Skeletal muscle satellite cell (primary cell): Measurements from ENCODE around the gene ACVR1B.

Experiments
- H3K27me3 ChIP-seq: 2 replicates; pipeline ENCODE4 v1.7.0; 2013; ENCODE audit warnings: low read length; ENCODE audit not compliant: control insufficient read depth, insufficient read depth
- H3K36me3 ChIP-seq: 2 replicates; pipeline ENCODE4 v1.7.0; 2013; ENCODE audit warnings: mild to moderate bottlenecking, control low read depth, low read length; ENCODE audit not compliant: insufficient read depth
- H3K4me1 ChIP-seq: 2 replicates; pipeline ENCODE4 v1.7.0; 2013; ENCODE audit warnings: low read length; ENCODE audit not compliant: control insufficient read depth, insufficient read depth
- H3K4me2 ChIP-seq: 2 replicates; pipeline ENCODE4 v1.7.0; 2013; ENCODE audit warnings: mild to moderate bottlenecking, low read length
- H3K4me3 ChIP-seq: 2 replicates; pipeline ENCODE4 v1.7.0; 2013; ENCODE audit warnings: low read length
- H3K9ac ChIP-seq: 2 replicates; pipeline ENCODE4 v1.7.0; 2013; ENCODE audit warnings: mild to moderate bottlenecking, low read depth, low read length, moderate library complexity
- H3K9me3 ChIP-seq: replicated peaks from 2 replicates; pipeline ENCODE4 v1.7.0; 2013; ENCODE audit warnings: mild to moderate bottlenecking, control low read depth, low read length

The ACVR1B gene

DNA sequence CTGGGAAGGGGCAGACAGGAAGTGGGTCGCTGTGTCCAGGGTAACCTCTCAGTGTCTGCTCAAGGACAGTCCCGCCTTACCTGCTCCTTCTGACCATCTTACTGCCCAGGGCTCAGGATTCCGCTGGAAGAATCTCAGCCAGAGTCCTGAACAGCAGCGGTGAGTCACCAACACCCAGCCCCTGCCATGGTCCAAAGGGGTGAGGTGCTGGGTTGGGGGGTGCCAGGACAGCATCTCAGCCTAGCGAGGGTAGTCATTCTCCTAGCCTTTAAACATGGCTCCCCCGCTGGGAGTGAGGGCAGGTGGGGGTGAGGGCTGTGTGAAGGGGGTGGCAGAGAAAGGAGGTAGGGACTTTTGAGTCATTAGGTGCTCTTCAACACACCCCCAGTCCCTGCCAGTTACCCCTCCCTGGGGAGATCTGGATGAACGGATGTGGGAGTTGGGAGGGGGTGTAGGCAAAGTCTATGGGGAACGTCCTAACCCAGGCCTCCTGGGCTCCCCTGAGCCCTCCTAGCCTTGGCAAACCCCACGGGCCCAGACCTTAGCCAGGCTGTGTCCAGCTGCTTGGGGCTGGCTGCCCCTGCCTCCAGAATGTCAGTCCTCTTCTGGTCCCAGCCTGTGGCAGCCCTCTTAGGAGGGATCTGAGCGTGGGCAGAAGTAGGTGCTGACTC is 57.7 kb downstream of the ACVR1B start:
- Histone ChIP-seq H3K9ac (no peak overlapping the region), H3K4me3 (no peak overlapping the region), H3K27me3 (peaks cover 15% of the 10 kb centered on the region), H3K4me2 (no peak overlapping the region), H3K9me3 (no peaks in the 10 kb centered on the region), H3K4me1 (peaks cover 30% of the 10 kb centered on the region), H3K36me3 (no peaks in the 10 kb centered on the region)

DNA sequence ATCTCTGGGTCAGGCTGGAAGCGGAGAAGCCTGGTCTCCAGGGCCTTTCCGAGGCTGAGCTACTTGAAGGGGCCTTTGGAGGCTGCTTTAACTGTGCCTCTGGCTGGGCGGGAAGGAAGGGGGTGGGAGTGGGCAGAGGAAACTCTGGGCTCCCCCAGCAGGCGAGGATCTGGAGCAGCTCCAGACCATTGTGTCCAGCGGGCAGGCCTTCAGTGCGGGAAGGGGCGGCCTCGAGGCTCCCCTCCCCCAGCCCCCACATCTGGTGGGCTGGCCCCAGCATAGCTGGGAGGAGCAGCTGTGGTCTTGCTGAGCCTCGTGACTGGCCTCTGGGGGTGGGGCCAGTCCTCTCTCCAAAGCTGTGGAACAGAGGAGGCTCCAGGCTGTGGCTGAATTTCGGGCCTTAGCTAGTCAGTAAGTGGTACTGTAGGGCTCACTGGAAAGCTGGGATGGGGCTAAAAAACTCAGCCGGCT is 58.7 kb downstream of the ACVR1B start:
- H3K9ac ChIP-seq: peak overlapping the region; percentile 45
- H3K4me3 ChIP-seq: peak overlapping the region; percentile 7
- peaks cover 30% of the 10 kb centered on the region for H3K4me1 ChIP-seq

DNA sequence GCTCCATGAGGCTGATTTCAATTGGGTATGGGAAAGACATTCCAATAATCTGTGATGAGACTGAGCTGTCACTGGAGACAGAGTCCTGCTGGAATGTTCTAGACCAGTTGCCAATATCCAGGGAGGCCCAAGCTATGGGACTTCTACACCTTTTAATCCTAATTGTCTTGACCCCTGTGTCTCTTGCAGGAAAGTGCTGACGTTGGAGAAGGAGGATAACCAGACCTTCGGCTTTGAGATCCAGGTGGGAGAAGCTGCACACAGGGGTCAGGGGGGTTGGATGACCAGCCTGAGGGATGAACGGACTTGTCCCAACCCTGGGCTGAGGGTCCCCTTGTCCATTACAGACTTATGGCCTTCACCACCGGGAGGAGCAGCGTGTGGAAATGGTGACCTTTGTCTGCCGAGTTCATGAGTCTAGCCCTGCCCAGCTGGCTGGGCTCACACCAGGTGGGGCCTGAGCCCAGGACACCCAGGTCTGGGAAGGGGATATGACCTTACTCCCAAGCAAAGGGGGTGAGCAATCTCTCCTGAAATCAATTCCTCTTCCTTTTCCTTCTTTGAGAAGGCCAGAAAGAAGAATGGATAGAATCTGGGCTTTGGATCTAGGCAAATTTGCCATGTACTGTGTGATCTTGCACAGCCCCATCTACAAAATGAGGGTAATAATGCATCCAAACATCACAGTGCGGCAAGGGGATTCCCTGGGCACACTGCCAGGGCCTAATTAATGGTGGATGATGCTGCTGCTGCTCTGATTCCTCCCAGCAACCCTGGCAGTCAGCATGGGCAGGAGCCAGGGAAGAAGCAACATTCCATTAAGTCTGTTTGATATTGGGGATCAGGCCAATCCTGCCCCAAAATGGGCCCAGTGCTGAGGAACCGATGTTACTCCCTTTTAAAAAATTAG is 59.4 kb downstream of the ACVR1B start:
- H3K4me1 ChIP-seq: peaks cover 30% of the 10 kb centered on the region
- H3K4me3 ChIP-seq: peak overlapping the region; percentile 7
- H3K9me3 ChIP-seq: no peaks in the 10 kb centered on the region
- peak overlapping the region; percentile 28 for H3K4me2 ChIP-seq
- H3K27me3 ChIP-seq: peaks cover 11% of the 10 kb centered on the region
- no peaks in the 10 kb centered on the region for H3K36me3 ChIP-seq
- peak overlapping the region; percentile 45 for H3K9ac ChIP-seq

More for the DNA sequence above, 58.7 kb downstream of the ACVR1B start:
- H3K27me3 ChIP-seq: peaks cover 15% of the 10 kb centered on the region
- peak overlapping the region; percentile 28 for H3K4me2 ChIP-seq
- no peaks in the 10 kb centered on the region for H3K36me3 ChIP-seq
- H3K9me3 ChIP-seq: no peaks in the 10 kb centered on the region

DNA sequence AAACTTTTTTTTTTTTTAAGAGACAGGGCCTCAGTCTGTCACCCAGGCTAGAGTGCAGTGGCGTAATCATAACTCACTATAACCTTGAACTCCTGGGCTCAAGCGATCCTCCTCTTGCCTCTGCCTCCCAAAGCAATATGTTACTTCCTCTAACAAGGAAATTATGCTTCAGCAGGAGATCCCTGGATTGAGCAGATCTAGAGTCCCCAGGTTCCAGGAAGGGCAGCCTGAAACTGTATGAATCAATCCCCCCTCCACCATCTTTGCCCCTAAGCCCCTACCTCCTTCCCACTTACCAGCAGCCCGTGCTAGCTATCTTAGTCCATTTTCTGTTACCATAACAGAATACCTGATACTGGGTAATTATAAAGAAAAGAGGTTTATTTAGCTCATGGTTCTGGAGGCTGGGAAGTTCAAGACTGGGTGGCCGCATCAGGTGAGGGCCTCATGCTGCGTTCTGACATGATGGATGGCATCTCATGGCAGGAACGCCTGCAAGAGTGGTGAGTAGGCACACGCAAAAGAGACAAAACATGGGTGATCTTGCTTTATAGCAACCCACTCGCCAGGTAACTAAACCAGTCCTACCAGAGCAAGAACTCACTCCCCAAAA is 60.2 kb downstream of the ACVR1B start:
- Histone ChIP-seq H3K9me3 (no peaks in the 10 kb centered on the region), H3K4me3 (no peak overlapping the region), H3K36me3 (no peaks in the 10 kb centered on the region), H3K4me1 (peaks cover 28% of the 10 kb centered on the region), H3K4me2 (no peak overlapping the region), H3K9ac (no peak overlapping the region), H3K27me3 (peaks cover 5% of the 10 kb centered on the region)

DNA sequence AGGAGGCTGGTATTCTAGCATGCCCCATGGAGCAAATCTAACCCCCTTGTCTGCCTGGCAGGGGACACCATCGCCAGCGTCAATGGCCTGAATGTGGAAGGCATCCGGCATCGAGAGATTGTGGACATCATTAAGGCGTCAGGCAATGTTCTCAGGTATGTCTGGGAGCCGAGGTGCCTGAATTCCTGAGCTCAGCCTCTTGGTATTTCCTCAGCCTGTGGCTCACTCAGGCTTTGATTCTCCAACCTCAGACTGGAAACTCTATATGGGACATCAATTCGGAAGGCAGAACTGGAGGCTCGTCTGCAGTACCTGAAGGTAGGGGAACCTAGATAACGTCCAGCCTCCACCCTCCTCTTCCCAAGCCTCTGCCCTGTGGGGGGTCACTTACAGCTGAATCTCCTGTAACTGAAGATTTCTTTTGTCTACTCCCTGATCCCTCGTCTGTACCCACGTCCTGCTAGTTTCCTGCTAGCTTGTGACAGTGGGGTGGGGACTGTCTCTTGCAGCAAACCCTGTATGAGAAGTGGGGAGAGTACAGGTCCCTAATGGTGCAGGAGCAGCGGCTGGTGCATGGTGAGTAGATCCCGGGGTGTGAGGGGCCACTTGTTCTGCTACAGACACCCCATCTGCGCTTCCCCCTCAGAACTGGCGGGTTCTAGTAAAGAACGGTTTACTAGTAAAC is 62.3 kb downstream of the ACVR1B start:
- no peak overlapping the region for H3K9ac ChIP-seq
- H3K9me3 ChIP-seq: no peaks in the 10 kb centered on the region
- H3K4me3 ChIP-seq: no peak overlapping the region
- H3K4me1 ChIP-seq: peaks cover 19% of the 10 kb centered on the region
- no peaks in the 10 kb centered on the region for H3K27me3 ChIP-seq
- no peak overlapping the region for H3K4me2 ChIP-seq
- H3K36me3 ChIP-seq: no peaks in the 10 kb centered on the region

DNA sequence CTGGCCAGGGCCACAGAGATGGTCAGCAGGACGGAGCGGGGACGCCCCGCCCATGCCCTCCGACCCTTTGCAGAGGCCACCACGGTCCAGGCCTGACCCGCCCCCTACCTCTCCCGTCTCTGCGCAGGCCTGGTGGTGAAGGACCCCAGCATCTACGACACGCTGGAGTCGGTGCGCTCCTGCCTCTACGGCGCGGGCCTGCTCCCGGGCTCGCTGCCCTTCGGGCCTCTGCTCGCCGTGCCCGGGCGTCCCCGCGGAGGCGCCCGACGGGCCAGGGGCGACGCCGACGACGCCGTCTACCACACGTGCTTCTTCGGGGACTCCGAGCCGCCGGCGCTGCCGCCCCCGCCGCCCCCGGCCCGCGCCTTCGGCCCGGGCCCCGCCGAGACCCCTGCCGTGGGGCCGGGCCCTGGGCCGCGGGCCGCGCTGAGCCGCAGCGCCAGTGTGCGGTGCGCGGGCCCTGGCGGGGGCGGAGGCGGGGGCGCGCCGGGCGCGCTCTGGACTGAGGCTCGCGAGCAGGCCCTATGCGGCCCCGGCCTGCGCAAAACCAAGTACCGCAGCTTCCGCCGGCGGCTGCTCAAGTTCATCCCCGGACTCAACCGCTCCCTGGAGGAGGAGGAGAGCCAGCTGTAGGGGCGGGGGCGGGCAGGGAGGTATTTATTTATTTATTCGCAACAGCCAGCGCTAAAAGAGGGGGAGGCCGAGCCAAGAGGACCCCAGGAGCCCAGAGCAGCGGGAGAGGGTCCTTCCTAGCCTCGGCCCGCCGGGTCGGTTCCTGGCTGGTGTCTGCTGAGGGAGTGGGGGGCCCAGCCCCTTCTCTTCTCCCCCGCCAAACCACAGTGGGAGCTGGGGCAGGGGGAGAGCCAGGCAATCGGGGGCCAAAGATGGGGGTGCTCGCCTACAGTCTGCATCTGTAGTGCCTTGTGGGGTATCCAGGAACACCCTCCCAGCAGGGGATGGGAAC is 63.4 kb downstream of the ACVR1B start:
- H3K4me3 ChIP-seq: no peak overlapping the region
- peaks cover 12% of the 10 kb centered on the region for H3K4me1 ChIP-seq
- no peak overlapping the region for H3K9ac ChIP-seq
- H3K9me3 ChIP-seq: no peaks in the 10 kb centered on the region
- H3K36me3 ChIP-seq: no peaks in the 10 kb centered on the region
- no peaks in the 10 kb centered on the region for H3K27me3 ChIP-seq
- H3K4me2 ChIP-seq: no peak overlapping the region

DNA sequence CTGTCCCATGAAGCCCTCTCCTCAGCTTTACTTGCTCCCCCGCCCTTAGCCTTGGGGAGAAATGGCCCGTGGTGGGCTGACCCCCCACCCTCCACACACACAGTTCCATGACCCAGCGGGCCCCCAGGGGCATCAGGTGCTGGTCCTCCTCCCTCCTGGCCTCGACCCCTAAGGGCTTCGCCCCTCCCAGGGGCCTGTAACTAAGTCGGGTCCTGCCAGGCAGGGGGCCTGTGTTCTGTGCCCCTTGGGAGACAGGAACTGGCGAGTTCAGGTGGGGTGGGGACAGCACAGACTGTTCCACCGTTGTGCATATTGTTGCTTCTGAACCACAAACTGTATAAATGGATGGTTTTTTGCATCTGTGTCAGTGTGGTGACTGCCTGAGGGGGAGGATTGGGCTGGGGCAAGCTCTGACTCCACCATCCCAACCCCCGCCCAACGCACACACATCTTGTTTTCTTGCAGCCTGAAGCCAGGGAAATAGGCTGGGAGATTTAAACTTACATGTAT is 64.1 kb downstream of the ACVR1B start:
- Histone ChIP-seq H3K9me3 (no peaks in the 10 kb centered on the region), H3K4me2 (no peak overlapping the region), H3K4me1 (peaks cover 5% of the 10 kb centered on the region), H3K4me3 (no peak overlapping the region), H3K36me3 (no peaks in the 10 kb centered on the region), H3K27me3 (no peaks in the 10 kb centered on the region), H3K9ac (no peak overlapping the region)

DNA sequence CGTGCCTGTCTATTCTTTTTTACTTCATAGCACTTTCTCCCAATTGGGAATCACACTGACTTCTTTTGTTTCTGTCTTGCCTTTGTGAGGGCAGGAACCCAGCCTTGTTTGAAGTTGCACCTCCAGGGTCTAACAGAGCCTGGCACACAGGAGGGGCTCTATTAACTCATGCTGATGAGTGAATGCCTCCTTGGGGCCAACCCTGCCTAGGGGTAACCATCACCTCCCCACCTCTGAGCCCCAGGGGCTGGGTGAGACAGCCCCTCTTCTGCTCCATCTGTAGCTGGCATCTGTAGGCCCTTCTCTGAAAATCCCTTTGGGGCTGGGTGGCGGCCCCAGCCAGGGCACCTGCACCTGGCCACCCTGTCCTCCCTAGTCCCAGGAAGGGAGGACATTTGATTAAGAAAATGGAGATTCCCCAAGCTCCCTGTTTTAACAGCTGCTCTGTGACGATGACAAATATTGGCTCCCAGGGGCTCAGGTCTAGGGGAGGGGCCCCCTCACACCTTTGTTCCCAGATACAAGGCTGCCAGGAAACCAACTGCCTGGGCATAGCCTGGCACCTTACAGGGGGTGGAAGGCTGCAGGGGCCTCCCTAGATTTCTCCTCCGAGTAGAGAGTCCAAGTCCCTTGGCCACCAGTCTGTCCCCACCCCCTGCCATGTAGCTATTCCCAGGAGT is 67.1 kb downstream of the ACVR1B start:
- no peaks in the 10 kb centered on the region for H3K36me3 ChIP-seq
- H3K4me2 ChIP-seq: no peak overlapping the region
- H3K9ac ChIP-seq: no peak overlapping the region
- H3K4me3 ChIP-seq: no peak overlapping the region
- H3K27me3 ChIP-seq: peaks cover 3% of the 10 kb centered on the region
- H3K9me3 ChIP-seq: no peaks in the 10 kb centered on the region
- peaks cover 3% of the 10 kb centered on the region for H3K4me1 ChIP-seq

DNA sequence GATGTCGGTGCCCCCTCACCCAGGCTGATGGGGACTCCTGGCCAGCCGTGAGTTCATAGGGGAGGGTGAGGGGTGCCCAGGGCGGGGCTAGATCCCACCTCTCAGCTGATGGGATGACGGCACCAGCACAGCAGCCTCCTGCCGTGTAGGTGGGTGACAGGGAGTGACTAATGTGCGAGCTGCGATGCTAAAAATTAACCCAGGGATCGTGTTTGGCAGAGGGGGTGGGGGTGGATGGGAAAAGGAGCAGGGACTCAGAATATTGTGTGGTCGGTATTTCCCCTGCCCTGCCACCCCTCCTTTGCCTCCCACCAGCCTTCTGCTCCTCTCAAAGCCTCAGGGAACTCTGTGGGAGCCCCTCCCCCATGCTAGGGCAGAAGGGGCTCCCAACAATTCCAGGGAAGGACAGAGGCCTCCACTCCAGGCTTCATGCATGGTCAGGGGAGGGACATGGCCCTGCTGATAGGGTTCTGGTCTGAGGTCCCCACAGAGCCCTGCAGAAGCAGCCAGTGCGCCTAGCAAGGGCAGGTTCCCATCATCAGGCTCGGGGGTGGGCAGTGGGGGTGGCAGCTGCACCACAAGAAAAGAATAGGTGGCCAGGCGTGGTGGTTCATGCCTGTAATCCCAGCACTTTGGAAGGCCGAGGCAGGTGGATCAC is 67.7 kb downstream of the ACVR1B start:
- Histone ChIP-seq H3K36me3 (no peaks in the 10 kb centered on the region), H3K9ac (no peak overlapping the region), H3K9me3 (no peaks in the 10 kb centered on the region), H3K4me2 (no peak overlapping the region), H3K4me3 (no peak overlapping the region), H3K4me1 (peaks cover 7% of the 10 kb centered on the region), H3K27me3 (peaks cover 3% of the 10 kb centered on the region)
